GM19351 (cell line): ENCODE measurements around the gene WEE1.
"Not testable (repeated sequence)": the region's sequence is repeated elsewhere in the genome, so short reads cannot be mapped to it uniquely, and the experiment has no call there.

ENCODE experiments used
- ATAC-seq: cut with Tn5 transposase; IDR thresholded peaks from one replicate; pipeline ENCODE4 v1.9.1; 2021; ENCODE audit warnings: mild to moderate bottlenecking, moderate library complexity; ENCODE audit not compliant: unreplicated experiment

WEE1 gene

GRCh38 chr11:9619004-9619403 lies 45.5 kb downstream of the WEE1 start:
- no peak for ATAC-seq

GRCh38 chr11:9619971-9620370 lies 46.5 kb downstream of the WEE1 start:
- ATAC-seq, result no peak

- not testable (repeated sequence) for ATAC-seq
Measured at GRCh38 chr11:9622353-9622752, 48.9 kb downstream of the WEE1 start.

GRCh38 chr11:9623053-9623452 lies 49.6 kb downstream of the WEE1 start:
- not testable (repeated sequence) for ATAC-seq

GRCh38 chr11:9624448-9624847 lies 51.0 kb downstream of the WEE1 start:
- ATAC-seq, result no peak

GRCh38 chr11:9625162-9625561 lies 51.7 kb downstream of the WEE1 start:
- ATAC-seq, result no peak

- ATAC-seq, result no peak
Measured at GRCh38 chr11:9625728-9626127, 52.3 kb downstream of the WEE1 start.

- no peak for ATAC-seq
Measured at GRCh38 chr11:9626496-9627394, 53.3 kb downstream of the WEE1 start.

- peak; percentile 58 for ATAC-seq
Measured at GRCh38 chr11:9629064-9629463, 55.6 kb downstream of the WEE1 start.

- no peak for ATAC-seq
Measured at GRCh38 chr11:9633679-9634078, 60.2 kb downstream of the WEE1 start.

GRCh38 chr11:9636691-9637090 lies 63.2 kb downstream of the WEE1 start:
- ATAC-seq, result no peak

GRCh38 chr11:9639099-9639498 lies 65.6 kb downstream of the WEE1 start:
- no peak for ATAC-seq
